Neural cell (in vitro differentiated cells): ENCODE measurements around the gene CCNK. TPM values are rescaled to one million over a fixed set of nuclear protein-coding genes. Genes with fewer than 3 reads are reported as not detected.

Experiments
- H2AFZ ChIP-seq: fragments of 200-600, 300-800 bp; sonication (generic), shearing (Covaris generic); 2 replicates; pipeline ENCODE4 v1.6.0; 2014; ENCODE audit warnings: low read depth, mild to moderate bottlenecking, antibody characterized with exemption, low read length, moderate library complexity
- H3F3A ChIP-seq: fragments of 200-600 bp; shearing (Covaris generic); 2 replicates; pipeline ENCODE4 v1.6.1; 2016; ENCODE audit warnings: mild to moderate bottlenecking, moderate library complexity, mixed read lengths, antibody characterized with exemption, low read length; ENCODE audit not compliant: insufficient read depth, poor library complexity, severe bottlenecking
- H3K27ac ChIP-seq: fragments of 200-600, 300-800 bp; sonication (generic), shearing (Covaris generic); 2 replicates; pipeline ENCODE4 v1.5.1; 2014; ENCODE audit warnings: mild to moderate bottlenecking, low read length, moderate library complexity
- H3K27me3 ChIP-seq: fragments of 300-800, 200-600 bp; sonication (generic), shearing (Covaris generic); 2 replicates; pipeline ENCODE4 v1.6.0; 2014; ENCODE audit warnings: mild to moderate bottlenecking, low read depth, low read length, moderate library complexity; ENCODE audit not compliant: insufficient read depth
- H3K36me3 ChIP-seq: fragments of 300-800, 200-600 bp; sonication (generic), shearing (Covaris generic); 2 replicates; pipeline ENCODE4 v1.5.1; 2014; ENCODE audit warnings: mild to moderate bottlenecking, antibody characterized with exemption, low read length, moderate library complexity; ENCODE audit not compliant: insufficient read depth
- H3K4me2 ChIP-seq: fragments of 300-800, 200-600 bp; sonication (generic), shearing (Covaris generic); 2 replicates; pipeline ENCODE4 v1.6.0; 2014; ENCODE audit warnings: mild to moderate bottlenecking, low read length
- H3K4me3 ChIP-seq: fragments of 300-800, 200-600 bp; sonication (generic), shearing (Covaris generic); 2 replicates; pipeline ENCODE4 v1.5.1; 2014; ENCODE audit warnings: mild to moderate bottlenecking, low read length, moderate library complexity
- H3K79me2 ChIP-seq: fragments of 200-600 bp; shearing (Covaris generic); replicated peaks from 2 replicates; pipeline ENCODE4 v1.6.0; 2014; ENCODE audit warnings: mild to moderate bottlenecking, low read length, moderate library complexity; ENCODE audit not compliant: insufficient read depth
- H3K9ac ChIP-seq: fragments of 300-800, 200-600 bp; sonication (generic), shearing (Covaris generic); 2 replicates; pipeline ENCODE4 v1.6.1; 2016; ENCODE audit warnings: mild to moderate bottlenecking, low read length, mixed read lengths
- H3K9me2 ChIP-seq: fragments of 200-600 bp; shearing (Covaris generic); 2 replicates; pipeline ENCODE4 v1.6.1; 2016; ENCODE audit warnings: mild to moderate bottlenecking, low read length, mixed read lengths; ENCODE audit not compliant: insufficient read depth
- H3K9me3 ChIP-seq: fragments of 200-600, 300-800 bp; sonication (generic), shearing (Covaris generic); 2 replicates; pipeline ENCODE4 v1.6.1; 2016; ENCODE audit warnings: mild to moderate bottlenecking, mixed run types, low read length, moderate library complexity, mixed read lengths
- H4K20me1 ChIP-seq: fragments of 200-600 bp; shearing (Covaris generic); 2 replicates; pipeline ENCODE4 v1.6.1; 2016; ENCODE audit warnings: mild to moderate bottlenecking, mixed run types; ENCODE audit not compliant: insufficient read depth
- CTCF ChIP-seq: fragments of 450-650 bp; IDR thresholded peaks from 2 replicates; pipeline ENCODE4 v1.5.1; 2014; ENCODE audit warnings: antibody characterized with exemption, mild to moderate bottlenecking, moderate library complexity; ENCODE audit not compliant: poor library complexity, severe bottlenecking
- EP300 ChIP-seq: fragments of 450-650 bp; conservative IDR thresholded peaks from 2 replicates; pipeline ENCODE4 v1.6.1; 2014; ENCODE audit warnings: antibody characterized with exemption, mild to moderate bottlenecking, moderate library complexity; ENCODE audit not compliant: poor library complexity, severe bottlenecking
- EZH2 ChIP-seq: fragments of 200-600, 300-800 bp; shearing (Covaris generic), sonication (generic); IDR thresholded peaks from 2 replicates; pipeline ENCODE4 v1.6.1; 2014; ENCODE audit warnings: antibody characterized with exemption, low read length, borderline replicate concordance, mild to moderate bottlenecking; ENCODE audit not compliant: insufficient read depth, poor library complexity, severe bottlenecking
- MXI1 ChIP-seq: fragments of 450-650 bp; conservative IDR thresholded peaks from 2 replicates; pipeline ENCODE4 v1.6.1; 2014; ENCODE audit warnings: antibody characterized with exemption, mild to moderate bottlenecking; ENCODE audit not compliant: poor library complexity, severe bottlenecking
- POLR2AphosphoS5 ChIP-seq: IDR thresholded peaks from 2 replicates; pipeline ENCODE4 v1.6.1; 2012
- RAD21 ChIP-seq: fragments of 450-650 bp; conservative IDR thresholded peaks from 2 replicates; pipeline ENCODE4 v1.6.1; 2014; ENCODE audit warnings: antibody characterized with exemption, mild to moderate bottlenecking, moderate library complexity
- REST ChIP-seq: IDR thresholded peaks from 2 replicates; pipeline ENCODE4 v1.6.1; 2012; ENCODE audit warnings: borderline replicate concordance
- SMC3 ChIP-seq: fragments of 450-650 bp; conservative IDR thresholded peaks from 2 replicates; pipeline ENCODE4 v1.6.1; 2014; ENCODE audit warnings: antibody characterized with exemption, mild to moderate bottlenecking, moderate library complexity; ENCODE audit not compliant: poor library complexity
- TAF1 ChIP-seq: IDR thresholded peaks from 2 replicates; pipeline ENCODE4 v1.6.1; 2012; ENCODE audit warnings: low read depth
- polyA plus RNA-seq: library from polyadenylated mRNA; depleted of rRNA; stranded (reverse); fragments of >200 nt; gene quantifications from 2 replicates; pipeline ENCODE4 v1.2.3, GENCODE V29; 2014

The CCNK gene
- polyA plus RNA-seq, 1 donor from 2014 or later, result 11.2 TPM

GRCh38 chr14:99542566-99542965 is 61.4 kb downstream of the CCNK start:
- H3K4me2 ChIP-seq, result no peak overlapping the region
- no peaks in the 10 kb centered on the region for H3K27me3 ChIP-seq
- H3K36me3 ChIP-seq, result no peaks in the 10 kb centered on the region
- no peaks in the 10 kb centered on the region for H4K20me1 ChIP-seq
- no peaks in the 10 kb centered on the region for H3K9me2 ChIP-seq
- H2AFZ ChIP-seq, result no peak overlapping the region
- no peak for TF ChIP-seq RAD21
- TF ChIP-seq POLR2AphosphoS5, result no peak
- TF ChIP-seq MXI1, result no peak
- no peak for TF ChIP-seq CTCF
- no peak for TF ChIP-seq SMC3
- no peak for TF ChIP-seq EZH2
- TF ChIP-seq REST, result no peak
- TF ChIP-seq TAF1, result no peak
- TF ChIP-seq EP300, result no peak
- H3K79me2 ChIP-seq, result peaks cover 12% of the 10 kb centered on the region
- no peak overlapping the region for H3K9ac ChIP-seq
- H3K9me3 ChIP-seq, result no peaks in the 10 kb centered on the region
- H3K4me3 ChIP-seq, result no peak overlapping the region
- H3K27ac ChIP-seq, result no peak overlapping the region
- H3F3A ChIP-seq, result no peaks in the 10 kb centered on the region

- no peaks in the 10 kb centered on the region for H3K36me3 ChIP-seq
- no peaks in the 10 kb centered on the region for H3K27me3 ChIP-seq
- no peak overlapping the region for H3K27ac ChIP-seq
- no peaks in the 10 kb centered on the region for H4K20me1 ChIP-seq
- no peak overlapping the region for H2AFZ ChIP-seq
- H3K4me2 ChIP-seq, result no peak overlapping the region
- H3K4me3 ChIP-seq, result no peak overlapping the region
- H3K9ac ChIP-seq, result no peak overlapping the region
- no peaks in the 10 kb centered on the region for H3F3A ChIP-seq
- TF ChIP-seq REST (no peak), TAF1 (no peak), MXI1 (no peak), CTCF (no peak), EP300 (no peak), EZH2 (no peak)
- no peaks in the 10 kb centered on the region for H3K9me2 ChIP-seq
- H3K79me2 ChIP-seq, result peaks cover 8% of the 10 kb centered on the region
- H3K9me3 ChIP-seq, result no peaks in the 10 kb centered on the region
Measured at GRCh38 chr14:99543370-99543769, 62.2 kb downstream of the CCNK start.
